Measurements from ENCODE around the gene USP9X. TPM values are rescaled to one million over a fixed set of nuclear protein-coding genes. Genes with fewer than 3 reads are reported as not detected.
A peak's percentile ranks its signal among the peaks of the same experiment; 100 is the strongest.

USP9X gene
- total RNA-seq, 1 experiment from 2014 or later = 163 TPM

GRCh38 chrX:41045960-41046567, 39.2 kb upstream of the USP9X start:
- ATAC-seq (peak; percentile 67), DNase-seq (ENCODE audit: low spot score) (no peak)
- POLR2A ChIA-PET = no interaction called here
- no peaks in the 10 kb centered on the region for H3K27me3 Mint-ChIP-seq (ENCODE audit: low read depth)
- no peaks in the 10 kb centered on the region for H3K36me3 Mint-ChIP-seq
- TF ChIP-seq, protein P1, sequence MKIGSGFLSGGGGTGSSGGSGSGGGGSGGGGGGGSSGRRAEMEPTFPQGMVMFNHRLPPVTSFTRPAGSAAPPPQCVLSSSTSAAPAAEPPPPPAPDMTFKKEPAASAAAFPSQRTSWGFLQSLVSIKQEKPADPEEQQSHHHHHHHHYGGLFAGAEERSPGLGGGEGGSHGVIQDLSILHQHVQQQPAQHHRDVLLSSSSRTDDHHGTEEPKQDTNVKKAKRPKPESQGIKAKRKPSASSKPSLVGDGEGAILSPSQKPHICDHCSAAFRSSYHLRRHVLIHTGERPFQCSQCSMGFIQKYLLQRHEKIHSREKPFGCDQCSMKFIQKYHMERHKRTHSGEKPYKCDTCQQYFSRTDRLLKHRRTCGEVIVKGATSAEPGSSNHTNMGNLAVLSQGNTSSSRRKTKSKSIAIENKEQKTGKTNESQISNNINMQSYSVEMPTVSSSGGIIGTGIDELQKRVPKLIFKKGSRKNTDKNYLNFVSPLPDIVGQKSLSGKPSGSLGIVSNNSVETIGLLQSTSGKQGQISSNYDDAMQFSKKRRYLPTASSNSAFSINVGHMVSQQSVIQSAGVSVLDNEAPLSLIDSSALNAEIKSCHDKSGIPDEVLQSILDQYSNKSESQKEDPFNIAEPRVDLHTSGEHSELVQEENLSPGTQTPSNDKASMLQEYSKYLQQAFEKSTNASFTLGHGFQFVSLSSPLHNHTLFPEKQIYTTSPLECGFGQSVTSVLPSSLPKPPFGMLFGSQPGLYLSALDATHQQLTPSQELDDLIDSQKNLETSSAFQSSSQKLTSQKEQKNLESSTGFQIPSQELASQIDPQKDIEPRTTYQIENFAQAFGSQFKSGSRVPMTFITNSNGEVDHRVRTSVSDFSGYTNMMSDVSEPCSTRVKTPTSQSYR (CRISPR knock-in tag; IDR thresholded peaks at IDR 0.05) = no peak
- no peak for TF ChIP-seq SMAD3 (CRISPR knock-in tag; IDR thresholded peaks at IDR 0.05; ENCODE audit: borderline replicate concordance)
- TF ChIP-seq, protein P2, sequence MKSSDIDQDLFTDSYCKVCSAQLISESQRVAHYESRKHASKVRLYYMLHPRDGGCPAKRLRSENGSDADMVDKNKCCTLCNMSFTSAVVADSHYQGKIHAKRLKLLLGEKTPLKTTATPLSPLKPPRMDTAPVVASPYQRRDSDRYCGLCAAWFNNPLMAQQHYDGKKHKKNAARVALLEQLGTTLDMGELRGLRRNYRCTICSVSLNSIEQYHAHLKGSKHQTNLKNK (CRISPR knock-in tag; IDR thresholded peaks at IDR 0.05) = no peak
- H3K27ac Mint-ChIP-seq = peak overlapping the region; percentile 78
- CTCF ChIA-PET = no interaction called here
- H3K4me1 Mint-ChIP-seq = peaks cover 27% of the 10 kb centered on the region
- H3K9me3 Mint-ChIP-seq = no peaks in the 10 kb centered on the region
- no peak overlapping the region for H3K4me3 Mint-ChIP-seq

GRCh38 chrX:41047878-41048534, 37.2 kb upstream of the USP9X start:
- ChIA-PET CTCF (no interaction called here), POLR2A (no interaction called here)
- TF ChIP-seq ETV6 (CRISPR knock-in tag; IDR thresholded peaks at IDR 0.05) (no peak), ZSCAN18 (CRISPR knock-in tag; IDR thresholded peaks at IDR 0.05) (no peak), ATF2 (CRISPR knock-in tag; IDR thresholded peaks at IDR 0.05; ENCODE audit: borderline replicate concordance, low read depth) (no peak), ZNF671 (CRISPR knock-in tag; IDR thresholded peaks at IDR 0.05) (no peak), TCF7 (CRISPR knock-in tag; IDR thresholded peaks at IDR 0.05; ENCODE audit: low read depth) (no peak), NR2C2 (CRISPR knock-in tag; IDR thresholded peaks at IDR 0.05) (no peak), ZNF121 (CRISPR knock-in tag; IDR thresholded peaks at IDR 0.05) (no peak), NR3C1 (CRISPR knock-in tag; conservative IDR thresholded peaks at IDR 0.05; ENCODE audit: low read depth) (no peak), ZBTB21 (CRISPR knock-in tag; IDR thresholded peaks at IDR 0.05; ENCODE audit: borderline replicate concordance) (no peak)
- TF ChIP-seq, protein P3, sequence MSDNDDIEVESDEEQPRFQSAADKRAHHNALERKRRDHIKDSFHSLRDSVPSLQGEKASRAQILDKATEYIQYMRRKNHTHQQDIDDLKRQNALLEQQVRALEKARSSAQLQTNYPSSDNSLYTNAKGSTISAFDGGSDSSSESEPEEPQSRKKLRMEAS (CRISPR knock-in tag; IDR thresholded peaks at IDR 0.05) = no peak
- TF ChIP-seq, protein P4, sequence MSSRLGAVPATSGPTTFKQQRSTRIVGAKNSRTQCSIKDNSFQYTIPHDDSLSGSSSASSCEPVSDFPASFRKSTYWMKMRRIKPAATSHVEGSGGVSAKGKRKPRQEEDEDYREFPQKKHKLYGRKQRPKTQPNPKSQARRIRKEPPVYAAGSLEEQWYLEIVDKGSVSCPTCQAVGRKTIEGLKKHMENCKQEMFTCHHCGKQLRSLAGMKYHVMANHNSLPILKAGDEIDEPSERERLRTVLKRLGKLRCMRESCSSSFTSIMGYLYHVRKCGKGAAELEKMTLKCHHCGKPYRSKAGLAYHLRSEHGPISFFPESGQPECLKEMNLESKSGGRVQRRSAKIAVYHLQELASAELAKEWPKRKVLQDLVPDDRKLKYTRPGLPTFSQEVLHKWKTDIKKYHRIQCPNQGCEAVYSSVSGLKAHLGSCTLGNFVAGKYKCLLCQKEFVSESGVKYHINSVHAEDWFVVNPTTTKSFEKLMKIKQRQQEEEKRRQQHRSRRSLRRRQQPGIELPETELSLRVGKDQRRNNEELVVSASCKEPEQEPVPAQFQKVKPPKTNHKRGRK (CRISPR knock-in tag; IDR thresholded peaks at IDR 0.05; ENCODE audit: borderline replicate concordance) = no peak
- ATAC-seq = no peak
- no peak for DNase-seq (ENCODE audit: low spot score)
- no peak overlapping the region; the same call in 1 of the 2 replicates for H3K27ac Mint-ChIP-seq
- no peaks in the 10 kb centered on the region for H3K27me3 Mint-ChIP-seq (ENCODE audit: low read depth)
- no peaks in the 10 kb centered on the region for H3K9me3 Mint-ChIP-seq
- no peak overlapping the region for H3K4me3 Mint-ChIP-seq
- H3K4me1 Mint-ChIP-seq = peaks cover 27% of the 10 kb centered on the region
- H3K36me3 Mint-ChIP-seq = no peaks in the 10 kb centered on the region
